Central memory CD8-positive, alpha-beta T cell (primary cell): ENCODE measurements around the gene KLHL7.
"Not testable (repeated sequence)": the region's sequence is repeated elsewhere in the genome, so short reads cannot be mapped to it uniquely, and the experiment has no call there.

Experiments used
- ATAC-seq: fragments of 150-1000 bp; cut with Tn5 transposase; replicated peaks from 2 replicates; pipeline ENCODE4 v1.10.0; 2022; ENCODE audit warnings: mild to moderate bottlenecking, moderate FRiP score, moderate number of reproducible peaks; ENCODE audit not compliant: poor library complexity, severe bottlenecking; ENCODE audit errors: extremely low read depth
- DNase-seq, 2 donors: peaks; one replicate each; pipeline ENCODE4 v3.0.0; 2021; ENCODE audit warnings: low spot score in 2 of 2
- H3K27ac Mint-ChIP-seq: one replicate; pipeline ENCODE4 v1.8.0; 2022; ENCODE audit warnings: low read depth, mild to moderate bottlenecking, moderate library complexity, mixed read lengths
- H3K27me3 Mint-ChIP-seq: one replicate; pipeline ENCODE4 v1.8.0; 2022; ENCODE audit warnings: mixed read lengths
- H3K36me3 Mint-ChIP-seq: one replicate; pipeline ENCODE4 v1.8.0; 2022; ENCODE audit warnings: mild to moderate bottlenecking, moderate library complexity, mixed read lengths; ENCODE audit not compliant: insufficient read depth
- H3K4me1 Mint-ChIP-seq: one replicate; pipeline ENCODE4 v1.8.0; 2022; ENCODE audit warnings: mixed read lengths
- H3K4me3 Mint-ChIP-seq: one replicate; pipeline ENCODE4 v1.8.0; 2022; ENCODE audit warnings: mild to moderate bottlenecking, moderate library complexity, mixed read lengths
- H3K9me3 Mint-ChIP-seq: one replicate; pipeline ENCODE4 v1.8.0; 2022; ENCODE audit warnings: mixed read lengths

KLHL7 gene

GRCh38 chr7:23196306-23196705, 90.7 kb downstream of the KLHL7 start:
- Mint-ChIP-seq H3K4me1 (peaks cover under 1% of the 10 kb centered on the region), H3K27ac (no peak overlapping the region), H3K27me3 (no peaks in the 10 kb centered on the region), H3K36me3 (peaks cover 41% of the 10 kb centered on the region), H3K4me3 (no peak overlapping the region), H3K9me3 (no peaks in the 10 kb centered on the region)
- DNase-seq (no peak), ATAC-seq (no peak)

GRCh38 chr7:23197745-23198144, 92.2 kb downstream of the KLHL7 start:
- H3K4me1 Mint-ChIP-seq, H3K9me3 Mint-ChIP-seq, H3K4me3 Mint-ChIP-seq, H3K27ac Mint-ChIP-seq, H3K27me3 Mint-ChIP-seq, DNase-seq, ATAC-seq: not testable (repeated sequence)
- peaks cover 37% of the 10 kb centered on the region for H3K36me3 Mint-ChIP-seq

DNA sequence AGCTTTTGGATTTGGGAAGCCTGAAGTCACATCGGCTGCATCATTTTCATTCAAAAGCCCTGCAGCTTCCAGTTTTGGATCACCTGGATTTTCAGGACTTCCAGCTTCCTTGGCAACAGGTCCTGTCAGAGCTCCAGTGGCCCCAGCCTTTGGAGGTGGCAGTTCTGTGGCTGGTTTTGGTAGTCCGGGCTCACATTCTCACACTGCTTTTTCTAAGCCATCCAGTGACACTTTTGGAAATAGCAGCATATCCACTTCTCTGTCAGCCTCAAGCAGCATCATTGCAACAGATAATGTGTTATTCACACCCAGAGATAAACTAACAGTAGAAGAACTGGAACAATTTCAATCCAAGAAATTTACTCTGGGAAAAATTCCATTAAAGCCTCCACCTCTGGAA, 94.7 kb downstream of the KLHL7 start:
- no peak for ATAC-seq
- H3K27me3 Mint-ChIP-seq = no peaks in the 10 kb centered on the region
- no peaks in the 10 kb centered on the region for H3K9me3 Mint-ChIP-seq
- no peak for DNase-seq
- H3K4me3 Mint-ChIP-seq = no peak overlapping the region
- H3K4me1 Mint-ChIP-seq = no peaks in the 10 kb centered on the region
- no peak overlapping the region for H3K27ac Mint-ChIP-seq
- H3K36me3 Mint-ChIP-seq = peaks cover 32% of the 10 kb centered on the region

DNA sequence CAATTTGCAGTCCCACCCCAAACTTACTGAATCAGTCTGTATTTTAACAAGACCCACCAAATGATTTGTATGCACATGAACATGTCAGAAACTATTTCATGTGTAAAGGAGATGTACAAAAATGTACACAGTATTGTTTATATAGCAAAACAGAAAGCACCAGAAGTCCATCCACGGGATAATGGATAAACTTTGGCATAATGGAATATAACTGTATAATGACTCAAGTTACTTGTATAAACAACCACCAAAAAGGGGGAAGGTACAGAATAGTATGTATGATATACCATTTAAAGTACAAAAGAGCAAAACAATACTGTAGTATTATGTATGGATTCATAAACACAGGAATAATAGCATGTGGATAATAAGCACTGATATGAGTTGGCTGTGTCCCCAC, 98.7 kb downstream of the KLHL7 start:
- ATAC-seq = no peak

GRCh38 chr7:23205577-23205908, 100.0 kb downstream of the KLHL7 start:
- H3K4me3 Mint-ChIP-seq = no peak overlapping the region

More for the DNA sequence above, 98.7 kb downstream of the KLHL7 start:
- DNase-seq = no peak
- no peaks in the 10 kb centered on the region for H3K4me1 Mint-ChIP-seq
- H3K36me3 Mint-ChIP-seq = peaks cover 16% of the 10 kb centered on the region
- H3K4me3 Mint-ChIP-seq = no peak overlapping the region
- no peak overlapping the region for H3K27ac Mint-ChIP-seq
- no peaks in the 10 kb centered on the region for H3K9me3 Mint-ChIP-seq
- H3K27me3 Mint-ChIP-seq = no peaks in the 10 kb centered on the region

DNA sequence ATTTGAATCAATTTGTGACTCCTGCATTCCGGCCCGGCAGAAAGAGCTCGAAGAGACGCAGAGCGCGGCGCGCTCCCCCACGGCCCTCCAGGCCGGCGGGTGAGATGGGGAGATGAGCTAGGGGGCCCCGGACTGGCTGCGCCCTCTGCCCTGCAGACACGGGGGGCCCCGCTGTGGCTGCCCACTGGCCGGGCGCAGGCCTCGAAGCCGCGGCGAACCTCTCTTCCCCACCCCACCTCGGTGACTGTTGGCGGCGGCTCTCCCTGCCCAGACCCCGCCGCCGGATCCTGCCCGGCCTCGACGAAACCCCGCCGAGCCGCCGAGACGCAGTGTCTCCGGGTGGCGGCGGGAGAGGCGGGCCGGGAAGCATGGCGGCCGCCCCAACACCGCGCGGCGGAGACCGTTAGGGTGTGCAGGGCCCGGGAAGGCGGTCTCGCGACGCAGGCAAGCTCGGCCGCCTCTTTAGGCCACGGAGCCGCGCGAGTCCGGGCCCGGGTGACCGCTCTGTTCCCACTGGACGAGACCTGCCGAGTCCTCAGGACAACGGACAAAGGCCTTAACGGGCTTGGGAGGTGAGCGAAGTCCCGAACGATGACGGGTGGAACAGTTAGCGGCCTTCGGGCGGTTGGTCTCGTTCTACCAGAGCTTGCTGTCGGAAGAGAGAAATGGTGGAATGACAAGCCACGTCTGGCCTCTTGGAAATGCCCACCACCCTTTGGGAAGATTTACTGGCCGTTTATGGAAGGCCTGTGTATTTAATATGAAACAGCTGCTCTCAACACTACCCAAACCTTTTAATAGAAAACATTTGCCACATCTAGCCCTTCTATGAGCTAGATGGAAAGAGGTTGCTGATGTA, 100.6 kb downstream of the KLHL7 start:
- no peak overlapping the region for H3K4me3 Mint-ChIP-seq

More at GRCh38 chr7:23205577-23205908, 100.0 kb downstream of the KLHL7 start:
- ATAC-seq = no peak
- Mint-ChIP-seq H3K27me3 (peaks cover under 1% of the 10 kb centered on the region), H3K4me1 (no peaks in the 10 kb centered on the region), H3K36me3 (peaks cover 9% of the 10 kb centered on the region), H3K27ac (no peak overlapping the region), H3K9me3 (no peaks in the 10 kb centered on the region)
- DNase-seq = no peak

DNA sequence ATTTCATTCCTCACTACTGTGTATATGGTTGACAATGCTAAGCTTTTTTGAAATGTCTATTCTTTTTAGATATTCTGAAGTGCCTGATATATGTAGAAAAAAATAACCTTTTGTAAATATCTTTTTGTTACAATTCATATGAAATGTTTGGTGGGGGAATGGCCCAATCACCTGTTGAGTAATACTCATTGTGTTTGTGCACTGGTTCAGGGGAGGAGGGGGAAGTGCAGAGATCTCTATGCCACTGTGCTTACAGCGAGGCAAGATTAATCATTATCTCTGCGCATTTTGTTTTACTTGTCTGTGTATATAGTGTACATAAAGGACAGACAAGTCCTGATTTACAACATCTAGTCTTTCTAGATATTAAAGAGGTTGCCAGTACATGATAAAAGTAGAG, 101.4 kb downstream of the KLHL7 start:
- Mint-ChIP-seq H3K4me1 (no peaks in the 10 kb centered on the region), H3K9me3 (no peaks in the 10 kb centered on the region), H3K4me3 (no peak overlapping the region), H3K27ac (no peak overlapping the region), H3K27me3 (peaks cover 11% of the 10 kb centered on the region), H3K36me3 (peaks cover 3% of the 10 kb centered on the region)
- DNase-seq (no peak), ATAC-seq (no peak)

More for the DNA sequence above, 100.6 kb downstream of the KLHL7 start:
- Mint-ChIP-seq H3K36me3 (peaks cover 8% of the 10 kb centered on the region), H3K27ac (no peak overlapping the region), H3K9me3 (no peaks in the 10 kb centered on the region), H3K4me1 (no peaks in the 10 kb centered on the region), H3K27me3 (peaks cover 7% of the 10 kb centered on the region)
- DNase-seq (no peak), ATAC-seq (no peak)

- ATAC-seq (no peak), DNase-seq (no peak)
- peaks cover 11% of the 10 kb centered on the region for H3K27me3 Mint-ChIP-seq
- no peaks in the 10 kb centered on the region for H3K4me1 Mint-ChIP-seq
- no peaks in the 10 kb centered on the region for H3K36me3 Mint-ChIP-seq
- no peak overlapping the region for H3K27ac Mint-ChIP-seq
- H3K4me3 Mint-ChIP-seq = no peak overlapping the region
- H3K9me3 Mint-ChIP-seq = no peaks in the 10 kb centered on the region
These were observed 102.3 kb downstream of the KLHL7 start for GRCh38 chr7:23207884-23208283.

DNA sequence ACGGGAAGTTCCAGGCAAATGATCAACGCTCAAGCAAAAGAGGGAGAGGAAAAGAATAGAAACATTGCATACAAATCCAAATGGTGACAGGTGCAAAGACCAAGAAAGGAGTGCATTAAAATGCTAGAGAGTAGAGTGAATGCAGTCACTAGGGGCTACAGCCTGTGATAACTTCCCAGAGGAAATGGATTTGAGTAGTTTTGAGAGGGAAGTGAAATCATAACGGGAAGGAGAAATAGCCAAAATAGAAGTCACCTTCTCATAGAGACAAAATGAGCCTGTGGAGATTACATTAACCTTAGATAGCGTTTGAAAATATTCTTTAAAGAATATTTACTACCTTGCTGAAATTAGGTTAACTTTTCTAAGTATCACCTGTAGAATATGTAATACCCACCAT, 102.7 kb downstream of the KLHL7 start:
- ATAC-seq (no peak), DNase-seq (no peak)
- H3K4me1 Mint-ChIP-seq = no peaks in the 10 kb centered on the region
- peaks cover 11% of the 10 kb centered on the region for H3K27me3 Mint-ChIP-seq
- no peak overlapping the region for H3K27ac Mint-ChIP-seq
- H3K36me3 Mint-ChIP-seq = no peaks in the 10 kb centered on the region
- no peak overlapping the region for H3K4me3 Mint-ChIP-seq
- H3K9me3 Mint-ChIP-seq = no peaks in the 10 kb centered on the region

DNA sequence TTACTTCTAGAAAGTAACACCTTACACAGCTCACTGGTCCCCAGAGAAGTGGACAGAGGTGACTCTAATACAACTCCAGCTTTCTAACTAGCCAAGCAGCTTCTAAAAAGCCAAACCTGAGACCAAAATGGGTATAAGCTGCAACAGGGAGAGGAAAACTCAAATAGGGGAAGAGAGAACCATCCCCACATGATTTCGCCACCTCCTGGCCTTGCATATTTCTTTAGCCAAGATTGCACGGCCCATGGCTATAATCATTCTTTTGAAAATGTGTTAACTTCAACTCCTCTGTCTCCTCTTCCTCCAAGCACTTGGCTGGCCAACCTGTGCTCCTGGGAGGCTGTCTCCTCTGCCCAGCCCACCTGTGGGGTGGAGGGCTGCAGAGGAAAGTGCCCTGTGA, 104.9 kb downstream of the KLHL7 start:
- ATAC-seq = no peak
- Mint-ChIP-seq H3K27ac (no peak overlapping the region), H3K9me3 (no peaks in the 10 kb centered on the region), H3K4me3 (no peak overlapping the region), H3K4me1 (no peaks in the 10 kb centered on the region), H3K36me3 (no peaks in the 10 kb centered on the region), H3K27me3 (peaks cover 23% of the 10 kb centered on the region)
- DNase-seq = no peak

GRCh38 chr7:23211589-23211988, 106.0 kb downstream of the KLHL7 start:
- Mint-ChIP-seq H3K4me3 (no peak overlapping the region), H3K27ac (no peak overlapping the region), H3K9me3 (no peaks in the 10 kb centered on the region), H3K36me3 (no peaks in the 10 kb centered on the region), H3K4me1 (no peaks in the 10 kb centered on the region), H3K27me3 (peaks cover 33% of the 10 kb centered on the region)
- DNase-seq (no peak), ATAC-seq (no peak)

- DNase-seq (no peak), ATAC-seq (no peak)
- no peaks in the 10 kb centered on the region for H3K9me3 Mint-ChIP-seq
- no peak overlapping the region for H3K4me3 Mint-ChIP-seq
- no peaks in the 10 kb centered on the region for H3K36me3 Mint-ChIP-seq
- no peak overlapping the region for H3K27ac Mint-ChIP-seq
- no peaks in the 10 kb centered on the region for H3K4me1 Mint-ChIP-seq
- peaks cover 33% of the 10 kb centered on the region for H3K27me3 Mint-ChIP-seq
These were observed 106.8 kb downstream of the KLHL7 start for GRCh38 chr7:23212395-23212794.

DNA sequence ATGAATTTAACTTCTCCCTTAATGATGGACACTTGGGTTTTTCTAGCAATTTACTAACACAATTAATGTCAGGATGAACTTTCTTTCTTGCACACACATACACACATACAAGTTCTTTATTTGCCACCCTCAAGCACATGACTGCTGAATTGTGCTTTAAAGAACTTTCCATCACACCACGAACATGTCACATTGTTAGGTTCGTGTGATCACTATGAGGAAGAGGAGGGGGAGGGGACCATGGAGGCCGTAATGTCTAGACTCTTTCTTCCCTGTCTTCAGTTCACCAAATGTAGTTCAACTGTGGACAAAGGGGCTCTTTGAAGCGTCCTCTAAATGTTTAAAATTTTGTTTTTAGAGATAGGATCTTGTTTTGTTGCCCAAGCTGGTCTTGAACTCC, 107.3 kb downstream of the KLHL7 start:
- H3K27ac Mint-ChIP-seq = no peak overlapping the region
- no peak for ATAC-seq
- H3K9me3 Mint-ChIP-seq = no peaks in the 10 kb centered on the region

More for the DNA sequence above, 107.3 kb downstream of the KLHL7 start:
- Mint-ChIP-seq H3K27me3 (peaks cover 33% of the 10 kb centered on the region), H3K36me3 (no peaks in the 10 kb centered on the region), H3K4me1 (no peaks in the 10 kb centered on the region), H3K4me3 (no peak overlapping the region)
- DNase-seq = no peak
